ENCODE data around the gene NIPAL3. TPM values are rescaled to one million over a fixed set of nuclear protein-coding genes. Genes with fewer than 3 reads are reported as not detected.

Gene NIPAL3
- total and polyA plus RNA-seq, 3 donors from 2014 or later, result 11.2 to 46.0 (median 33.1) TPM

- intact Hi-C loops (cut with DNase I; ENCODE audit: low total_unique reads), result no loop called here
- DNase-seq, result no peak
- H3K27ac ChIP-seq, result no peak overlapping the region
- 89 to 100% methylated on average over 1 of the region's 1 CpG for WGBS, 2 donors
- TF ChIP-seq CTCF (IDR thresholded peaks at IDR 0.05) (no peak), POLR2A (IDR thresholded peaks at IDR 0.05) (no peak)
- no peaks in the 10 kb centered on the region for H3K27me3 ChIP-seq
- H3K4me1 ChIP-seq, result peaks cover 5% of the 10 kb centered on the region
- H3K9me3 ChIP-seq, result no peaks in the 10 kb centered on the region
- H3K4me3 ChIP-seq, result no peak overlapping the region
- H3K36me3 ChIP-seq (ENCODE audit: low read depth, missing control alignments), result no peaks in the 10 kb centered on the region
Observed at GRCh38 chr1:24387636-24388175, 27.9 kb upstream of the NIPAL3 start.

GRCh38 chr1:24388331-24388885 lies 27.2 kb upstream of the NIPAL3 start:
- H3K27me3 ChIP-seq, result no peaks in the 10 kb centered on the region
- TF ChIP-seq POLR2A (IDR thresholded peaks at IDR 0.05) (no peak), CTCF (IDR thresholded peaks at IDR 0.05) (no peak)
- peaks cover 5% of the 10 kb centered on the region for H3K4me1 ChIP-seq
- H3K9me3 ChIP-seq, result no peaks in the 10 kb centered on the region
- intact Hi-C loops (cut with DNase I; ENCODE audit: low total_unique reads), result no loop called here
- no peak for DNase-seq
- WGBS, 2 donors, result 95 to 96% methylated on average over 8 of the region's 8 CpGs
- H3K4me3 ChIP-seq, result no peak overlapping the region
- no peaks in the 10 kb centered on the region for H3K36me3 ChIP-seq (ENCODE audit: low read depth, missing control alignments)
- no peak overlapping the region for H3K27ac ChIP-seq

DNA sequence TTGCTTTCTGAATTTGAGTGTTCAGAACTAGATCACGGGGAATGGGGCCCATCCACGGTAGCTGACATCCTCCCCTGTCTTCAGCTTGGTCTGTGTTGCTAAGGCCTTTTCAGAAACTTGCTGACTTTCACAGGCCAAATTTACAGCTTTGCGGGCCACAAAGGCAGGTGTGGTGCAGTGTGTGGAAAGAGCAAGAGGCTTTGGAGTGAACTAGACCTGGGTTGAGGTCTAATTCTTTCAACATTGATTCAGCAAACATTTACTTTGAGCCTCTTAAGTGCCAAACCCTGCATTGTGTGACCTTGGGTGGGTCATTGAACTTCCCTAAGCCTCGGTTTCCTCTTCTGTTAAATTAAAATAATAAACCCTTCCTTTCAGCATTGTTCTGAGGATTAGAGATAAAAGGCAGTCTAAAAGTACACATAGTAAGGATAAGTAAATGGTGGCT lies 26.3 kb upstream of the NIPAL3 start:
- Histone ChIP-seq H3K4me1 (peaks cover 5% of the 10 kb centered on the region), H3K36me3 (ENCODE audit: low read depth, missing control alignments) (no peaks in the 10 kb centered on the region), H3K27ac (no peak overlapping the region), H3K4me3 (no peak overlapping the region), H3K27me3 (no peaks in the 10 kb centered on the region), H3K9me3 (no peaks in the 10 kb centered on the region)
- 94 to 97% methylated on average over 4 of the region's 4 CpGs for WGBS, 2 donors
- intact Hi-C loops (cut with DNase I; ENCODE audit: low total_unique reads), result no loop called here
- DNase-seq, result no peak
- TF ChIP-seq POLR2A (IDR thresholded peaks at IDR 0.05) (no peak), CTCF (IDR thresholded peaks at IDR 0.05) (no peak)

GRCh38 chr1:24390924-24391782 lies 24.4 kb upstream of the NIPAL3 start:
- TF ChIP-seq CTCF (IDR thresholded peaks at IDR 0.05) (peak; percentile 78 to 83 (median 78)), POLR2A (IDR thresholded peaks at IDR 0.05) (no peak)
- no peaks in the 10 kb centered on the region for H3K9me3 ChIP-seq
- intact Hi-C loops (cut with DNase I; ENCODE audit: low total_unique reads), result loop anchor here (2.0 kb wide), 1 partner anchor 190 kb away; no protein-coding TSS in a partner anchor
- H3K4me1 ChIP-seq, result peaks cover 5% of the 10 kb centered on the region
- no peaks in the 10 kb centered on the region for H3K27me3 ChIP-seq
- peak overlapping the region; percentile 60 to 82 for H3K27ac ChIP-seq
- 31 to 37% methylated on average over 12 of the region's 12 CpGs for WGBS, 2 donors
- no peaks in the 10 kb centered on the region for H3K36me3 ChIP-seq (ENCODE audit: low read depth, missing control alignments)
- H3K4me3 ChIP-seq, result no peak overlapping the region
- DNase-seq, result peak; percentile 86

Measured in testis (tissue), 3 donors.